NCI-H1048 (cell line): ENCODE data around the gene CPAMD8.
"Not testable (repeated sequence)": the region's sequence is repeated elsewhere in the genome, so short reads cannot be mapped to it uniquely, and the experiment has no call there.

ENCODE experiments used
- DNase-seq: peaks from one replicate; lab custom pipeline; 2025; lab: John Stamatoyannopoulos, UW

Gene CPAMD8

GRCh38 chr19:16998635-16999194 is 27.9 kb downstream of the CPAMD8 start:
- DNase-seq = no peak

- not testable (repeated sequence) for DNase-seq
These were observed 29.6 kb downstream of the CPAMD8 start for GRCh38 chr19:16996838-16997490.

GRCh38 chr19:16988661-16989060 is 37.9 kb downstream of the CPAMD8 start:
- no peak for DNase-seq

GRCh38 chr19:16985403-16985802 is 41.2 kb downstream of the CPAMD8 start:
- DNase-seq = no peak

GRCh38 chr19:16982586-16982985 is 44.0 kb downstream of the CPAMD8 start:
- not testable (repeated sequence) for DNase-seq

GRCh38 chr19:16978839-16979802 is 47.5 kb downstream of the CPAMD8 start:
- DNase-seq = no peak

GRCh38 chr19:16978156-16978555 is 48.5 kb downstream of the CPAMD8 start:
- no peak for DNase-seq

- no peak for DNase-seq
These were observed 49.3 kb downstream of the CPAMD8 start for GRCh38 chr19:16977306-16977705.

- DNase-seq = no peak
These were observed 50.2 kb downstream of the CPAMD8 start for GRCh38 chr19:16976446-16976845.

- DNase-seq = no peak
These were observed 55.8 kb downstream of the CPAMD8 start for GRCh38 chr19:16970821-16971220.

GRCh38 chr19:16969135-16969534 is 57.5 kb downstream of the CPAMD8 start:
- DNase-seq = no peak

- not testable (repeated sequence) for DNase-seq
These were observed 65.4 kb downstream of the CPAMD8 start for GRCh38 chr19:16960996-16961822.

- DNase-seq = not testable (repeated sequence)
These were observed 68.3 kb downstream of the CPAMD8 start for GRCh38 chr19:16958277-16958676.

GRCh38 chr19:16957855-16958254 is 68.8 kb downstream of the CPAMD8 start:
- no peak for DNase-seq

- DNase-seq = no peak
These were observed 69.4 kb downstream of the CPAMD8 start for GRCh38 chr19:16957151-16957701.

GRCh38 chr19:16955161-16955560 is 71.4 kb downstream of the CPAMD8 start:
- no peak for DNase-seq

- DNase-seq = no peak
These were observed 74.6 kb downstream of the CPAMD8 start for GRCh38 chr19:16952046-16952445.

- no peak for DNase-seq
These were observed 75.1 kb downstream of the CPAMD8 start for GRCh38 chr19:16951529-16951928.

- no peak for DNase-seq
These were observed 77.0 kb downstream of the CPAMD8 start for GRCh38 chr19:16949496-16950023.

- no peak for DNase-seq
These were observed 79.4 kb downstream of the CPAMD8 start for GRCh38 chr19:16946951-16947940.
